ENCODE data around the gene PLXNB2.

The PLXNB2 gene

DNA sequence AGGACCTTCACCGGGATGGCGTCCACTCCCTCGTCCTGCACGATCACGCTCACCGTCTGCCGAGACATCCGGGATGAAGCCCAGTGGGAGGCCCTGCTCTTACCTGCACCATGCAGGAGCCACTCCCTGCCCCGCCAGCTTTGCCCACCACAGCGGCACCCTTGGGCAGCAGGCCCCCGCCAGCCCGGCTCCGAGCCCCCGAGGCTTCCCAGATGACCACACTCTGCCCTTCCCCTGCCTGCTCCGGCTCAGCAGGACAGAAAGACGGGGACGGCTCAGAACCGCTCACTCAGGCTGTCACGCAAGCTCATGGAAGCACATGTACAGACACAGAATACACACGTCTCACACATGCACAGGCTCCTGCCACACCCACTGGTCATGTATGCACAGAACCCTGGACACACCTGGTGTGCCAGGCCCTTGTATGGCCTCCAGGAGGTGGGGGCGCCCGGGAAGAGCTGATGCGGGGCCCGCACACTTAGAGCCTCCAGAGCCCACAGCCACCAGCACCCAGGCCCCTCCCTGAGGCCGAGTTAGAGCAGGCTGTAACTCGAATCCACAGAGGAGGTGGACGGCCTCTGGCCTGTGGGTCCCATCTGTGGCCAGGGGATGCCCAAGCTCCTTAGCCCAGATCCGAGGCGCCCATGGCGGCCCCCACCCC lies 28.4 kb downstream of the PLXNB2 start:
- no peak overlapping the region for H3K4me3 ChIP-seq (ENCODE audit: low read depth, low read length)
- no peak overlapping the region for H2AFZ ChIP-seq (ENCODE audit: insufficient read depth, low read length, poor library complexity)
- peak; percentile 84 to 85 for DNase-seq
- H2BK5ac ChIP-seq (ENCODE audit: low read depth, low read length, poor library complexity), result no peak overlapping the region
- no peak overlapping the region for H3K4ac ChIP-seq (ENCODE audit: low read depth, low read length)
- H4K91ac ChIP-seq (ENCODE audit: low read depth, low read length), result no peak overlapping the region
- no peak overlapping the region for H2BK120ac ChIP-seq (ENCODE audit: insufficient read depth, low read length, poor library complexity)
- H3K9me3 ChIP-seq (ENCODE audit: insufficient read depth, low read depth, low read length), result peaks cover 5% of the 10 kb centered on the region
- no peak overlapping the region for H3K4me2 ChIP-seq (ENCODE audit: low read length)
- H3K14ac ChIP-seq (ENCODE audit: low read length), result no peak overlapping the region
- no peak overlapping the region for H3K18ac ChIP-seq (ENCODE audit: low read length)
- H3K36me3 ChIP-seq (ENCODE audit: control insufficient read depth in 1 of 2, insufficient read depth in 2 of 2, low read length in 2 of 2), result peaks cover 84 to 90% of the 10 kb centered on the region in 2 experiments
- no peak overlapping the region for H3K27ac ChIP-seq (ENCODE audit: low read depth, low read length)
- no peak overlapping the region for H2BK12ac ChIP-seq (ENCODE audit: low read length)
- no peak overlapping the region for H2AK5ac ChIP-seq (ENCODE audit: low read length)
- WGBS (ENCODE audit: extremely low coverage, insufficient coverage, insufficient read length), result no CpG with 5 or more reads among the region's 30 CpGs
- no peak overlapping the region for H4K8ac ChIP-seq (ENCODE audit: low read depth, low read length)
- H3K9ac ChIP-seq (ENCODE audit: low read length), result no peak overlapping the region
- H4K12ac ChIP-seq (ENCODE audit: low read depth, low read length), result no peak overlapping the region
- H3K23ac ChIP-seq (ENCODE audit: low read length), result no peak overlapping the region
- H3K79me2 ChIP-seq (ENCODE audit: control insufficient read depth, insufficient read depth, low read length, poor library complexity), result peaks cover 10% of the 10 kb centered on the region
- H3K79me1 ChIP-seq (ENCODE audit: low read length), result peaks cover 15% of the 10 kb centered on the region
- H3K4me1 ChIP-seq (ENCODE audit: control insufficient read depth in 1 of 2, insufficient read depth in 2 of 2, low read length in 2 of 2), result peaks cover 16 to 26% of the 10 kb centered on the region in 2 experiments
- H3K27me3 ChIP-seq (ENCODE audit: insufficient read depth, low read length), result no peaks in the 10 kb centered on the region

DNA sequence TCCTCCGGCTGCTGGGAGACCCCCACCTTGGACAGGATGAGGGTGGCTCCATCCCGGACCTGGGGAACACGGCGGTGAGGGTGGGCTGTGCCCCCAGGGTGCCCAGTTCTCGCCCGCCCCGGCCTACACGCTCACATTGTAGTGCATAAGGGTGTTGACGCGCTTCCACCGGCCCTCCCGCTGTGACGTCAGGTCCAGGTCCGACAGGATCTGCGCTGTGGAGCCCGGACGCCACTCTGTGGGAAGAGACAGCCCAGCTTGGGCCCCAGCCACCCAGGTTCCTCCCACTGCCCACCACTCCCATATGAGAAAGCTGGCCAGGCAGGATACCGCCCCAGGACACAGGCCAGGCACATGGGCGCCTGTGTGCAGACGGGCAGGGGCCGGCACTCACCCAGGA lies 29.0 kb downstream of the PLXNB2 start:
- Histone ChIP-seq H4K91ac (ENCODE audit: low read depth, low read length) (no peak overlapping the region), H4K12ac (ENCODE audit: low read depth, low read length) (no peak overlapping the region), H2AK5ac (ENCODE audit: low read length) (no peak overlapping the region), H3K27me3 (ENCODE audit: insufficient read depth, low read length) (no peaks in the 10 kb centered on the region), H3K4ac (ENCODE audit: low read depth, low read length) (no peak overlapping the region), H2BK5ac (ENCODE audit: low read depth, low read length, poor library complexity) (no peak overlapping the region), H3K9me3 (ENCODE audit: insufficient read depth, low read depth, low read length) (peaks cover 5% of the 10 kb centered on the region), H3K79me2 (ENCODE audit: control insufficient read depth, insufficient read depth, low read length, poor library complexity) (peaks cover 10% of the 10 kb centered on the region), H2BK120ac (ENCODE audit: insufficient read depth, low read length, poor library complexity) (no peak overlapping the region), H3K4me1 (ENCODE audit: control insufficient read depth in 1 of 2, insufficient read depth in 2 of 2, low read length in 2 of 2) (peaks cover 16 to 26% of the 10 kb centered on the region in 2 experiments), H3K14ac (ENCODE audit: low read length) (no peak overlapping the region), H3K9ac (ENCODE audit: low read length) (no peak overlapping the region), H3K18ac (ENCODE audit: low read length) (no peak overlapping the region), H3K4me3 (ENCODE audit: low read depth, low read length) (no peak overlapping the region), H2BK12ac (ENCODE audit: low read length) (no peak overlapping the region), H3K23ac (ENCODE audit: low read length) (no peak overlapping the region), H4K8ac (ENCODE audit: low read depth, low read length) (no peak overlapping the region), H2AFZ (ENCODE audit: insufficient read depth, low read length, poor library complexity) (no peak overlapping the region), H3K79me1 (ENCODE audit: low read length) (peaks cover 15% of the 10 kb centered on the region), H3K27ac (ENCODE audit: low read depth, low read length) (no peak overlapping the region), H3K36me3 (ENCODE audit: control insufficient read depth in 1 of 2, insufficient read depth in 2 of 2, low read length in 2 of 2) (peaks cover 83 to 87% of the 10 kb centered on the region in 2 experiments), H3K4me2 (ENCODE audit: low read length) (no peak overlapping the region)
- DNase-seq, result peak; percentile 70 to 73
- WGBS (ENCODE audit: extremely low coverage, insufficient coverage, insufficient read length), result no CpG with 5 or more reads among the region's 21 CpGs

DNA sequence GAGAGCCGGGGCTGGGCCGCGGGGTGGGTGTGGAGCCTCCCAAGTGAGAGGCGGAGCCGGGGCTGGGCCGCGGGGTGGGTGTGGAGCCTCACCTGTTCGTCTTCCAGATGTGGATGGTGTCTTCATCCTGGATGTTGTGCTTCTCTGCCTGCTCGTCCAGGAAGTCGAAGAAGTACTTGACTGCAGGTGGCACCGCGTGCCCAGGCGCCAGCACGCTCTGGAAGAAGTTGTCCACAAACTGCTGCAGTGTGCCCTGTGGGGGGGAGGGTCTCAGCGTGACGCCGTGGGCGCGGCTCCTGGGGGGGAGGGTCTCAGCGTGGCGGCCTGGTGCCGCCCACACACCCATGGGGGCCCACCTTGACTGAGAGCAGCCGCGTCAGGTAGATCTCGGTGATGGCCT lies 29.7 kb downstream of the PLXNB2 start:
- no peak overlapping the region for H2AFZ ChIP-seq (ENCODE audit: insufficient read depth, low read length, poor library complexity)
- H3K4me2 ChIP-seq (ENCODE audit: low read length), result no peak overlapping the region
- no CpG with 5 or more reads among the region's 25 CpGs for WGBS (ENCODE audit: extremely low coverage, insufficient coverage, insufficient read length)
- no peak overlapping the region for H4K12ac ChIP-seq (ENCODE audit: low read depth, low read length)
- H3K9ac ChIP-seq (ENCODE audit: low read length), result no peak overlapping the region
- H2AK5ac ChIP-seq (ENCODE audit: low read length), result no peak overlapping the region
- peaks cover 10% of the 10 kb centered on the region for H3K79me1 ChIP-seq (ENCODE audit: low read length)
- no peak overlapping the region for H2BK12ac ChIP-seq (ENCODE audit: low read length)
- H3K9me3 ChIP-seq (ENCODE audit: insufficient read depth, low read depth, low read length), result peaks cover 5% of the 10 kb centered on the region
- peaks cover 6% of the 10 kb centered on the region for H3K79me2 ChIP-seq (ENCODE audit: control insufficient read depth, insufficient read depth, low read length, poor library complexity)
- H3K4ac ChIP-seq (ENCODE audit: low read depth, low read length), result no peak overlapping the region
- DNase-seq, result no peak
- H4K8ac ChIP-seq (ENCODE audit: low read depth, low read length), result no peak overlapping the region
- H3K27me3 ChIP-seq (ENCODE audit: insufficient read depth, low read length), result no peaks in the 10 kb centered on the region
- peaks cover 12 to 21% of the 10 kb centered on the region in 2 experiments for H3K4me1 ChIP-seq (ENCODE audit: control insufficient read depth in 1 of 2, insufficient read depth in 2 of 2, low read length in 2 of 2)
- H2BK5ac ChIP-seq (ENCODE audit: low read depth, low read length, poor library complexity), result no peak overlapping the region
- no peak overlapping the region for H3K18ac ChIP-seq (ENCODE audit: low read length)
- H4K91ac ChIP-seq (ENCODE audit: low read depth, low read length), result no peak overlapping the region
- no peak overlapping the region for H3K23ac ChIP-seq (ENCODE audit: low read length)
- no peak overlapping the region for H3K4me3 ChIP-seq (ENCODE audit: low read depth, low read length)
- H3K27ac ChIP-seq (ENCODE audit: low read depth, low read length), result no peak overlapping the region
- peaks cover 80 to 81% of the 10 kb centered on the region in 2 experiments for H3K36me3 ChIP-seq (ENCODE audit: control insufficient read depth in 1 of 2, insufficient read depth in 2 of 2, low read length in 2 of 2)
- H2BK120ac ChIP-seq (ENCODE audit: insufficient read depth, low read length, poor library complexity), result no peak overlapping the region
- no peak overlapping the region for H3K14ac ChIP-seq (ENCODE audit: low read length)

DNA sequence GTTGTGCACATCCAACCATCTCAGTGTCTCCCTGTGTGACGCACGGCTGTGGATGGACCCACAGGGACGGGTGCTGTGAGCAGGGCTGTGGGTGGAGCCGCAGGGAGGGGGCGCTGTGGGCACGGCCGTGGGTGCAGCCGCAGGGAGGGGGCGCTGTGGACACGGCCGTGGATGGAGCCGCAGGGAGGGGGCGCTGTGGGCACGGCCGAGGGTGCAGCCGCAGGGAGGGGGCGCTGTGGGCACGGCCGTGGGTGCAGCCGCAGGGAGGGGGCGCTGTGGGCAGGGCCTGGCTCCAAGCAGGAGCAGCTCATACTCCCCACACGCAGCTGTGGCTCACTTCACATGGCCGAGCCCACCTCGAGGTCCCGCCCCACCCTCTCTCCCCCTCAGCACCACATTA lies 31.3 kb downstream of the PLXNB2 start:
- Histone ChIP-seq H3K23ac (ENCODE audit: low read length) (no peak overlapping the region), H3K27me3 (ENCODE audit: insufficient read depth, low read length) (peaks cover 7% of the 10 kb centered on the region), H3K4me2 (ENCODE audit: low read length) (no peak overlapping the region), H4K8ac (ENCODE audit: low read depth, low read length) (no peak overlapping the region), H2AFZ (ENCODE audit: insufficient read depth, low read length, poor library complexity) (no peak overlapping the region), H2BK120ac (ENCODE audit: insufficient read depth, low read length, poor library complexity) (no peak overlapping the region), H3K79me2 (ENCODE audit: control insufficient read depth, insufficient read depth, low read length, poor library complexity) (no peaks in the 10 kb centered on the region), H4K91ac (ENCODE audit: low read depth, low read length) (no peak overlapping the region), H2AK5ac (ENCODE audit: low read length) (no peak overlapping the region), H3K27ac (ENCODE audit: low read depth, low read length) (no peak overlapping the region), H3K18ac (ENCODE audit: low read length) (no peak overlapping the region), H3K79me1 (ENCODE audit: low read length) (no peaks in the 10 kb centered on the region), H2BK5ac (ENCODE audit: low read depth, low read length, poor library complexity) (no peak overlapping the region), H3K4me1 (ENCODE audit: control insufficient read depth in 1 of 2, insufficient read depth in 2 of 2, low read length in 2 of 2) (peaks cover 7 to 16% of the 10 kb centered on the region in 2 experiments), H3K14ac (ENCODE audit: low read length) (no peak overlapping the region), H3K9ac (ENCODE audit: low read length) (no peak overlapping the region), H2BK12ac (ENCODE audit: low read length) (no peak overlapping the region), H3K4me3 (ENCODE audit: low read depth, low read length) (no peak overlapping the region), H4K12ac (ENCODE audit: low read depth, low read length) (no peak overlapping the region), H3K9me3 (ENCODE audit: insufficient read depth, low read depth, low read length) (peaks cover 5% of the 10 kb centered on the region), H3K4ac (ENCODE audit: low read depth, low read length) (no peak overlapping the region), H3K36me3 (ENCODE audit: control insufficient read depth in 1 of 2, insufficient read depth in 2 of 2, low read length in 2 of 2) (peaks cover 66 to 67% of the 10 kb centered on the region in 2 experiments)
- no CpG with 5 or more reads among the region's 25 CpGs for WGBS (ENCODE audit: extremely low coverage, insufficient coverage, insufficient read length)
- peak in 1 of 2 donors; percentile 58 for DNase-seq

Measured in trophoblast cell (in vitro differentiated cells and primary cell).